ENCODE measurements around the gene MIEF1.

The MIEF1 gene

GRCh38 chr22:39470451-39471291, 31.4 kb upstream of the MIEF1 start:
- peak in 5 of 56 donors; percentile 17 to 33 (median 29) for DNase-seq

- peak in 1 of 56 donors; percentile 18 for DNase-seq
These were observed 30.5 kb upstream of the MIEF1 start for GRCh38 chr22:39471381-39472141.

- DNase-seq: no peak
These were observed 29.2 kb upstream of the MIEF1 start for GRCh38 chr22:39472570-39473556.

- DNase-seq: no peak
These were observed 28.2 kb upstream of the MIEF1 start for GRCh38 chr22:39473851-39474250.

GRCh38 chr22:39474351-39475111, 27.6 kb upstream of the MIEF1 start:
- DNase-seq: no peak

- peak in 24 of 56 donors; percentile 19 to 71 (median 47) for DNase-seq
These were observed 26.8 kb upstream of the MIEF1 start for GRCh38 chr22:39475337-39475736.

GRCh38 chr22:39475902-39476301, 26.2 kb upstream of the MIEF1 start:
- DNase-seq: peak in 14 of 56 donors; percentile 22 to 60 (median 44)

GRCh38 chr22:39476664-39477063, 25.4 kb upstream of the MIEF1 start:
- DNase-seq: no peak

GRCh38 chr22:39477542-39477941, 24.5 kb upstream of the MIEF1 start:
- DNase-seq: no peak

GRCh38 chr22:39478441-39478850, 23.6 kb upstream of the MIEF1 start:
- DNase-seq: peak in 3 of 56 donors; percentile 25 to 41 (median 30)

GRCh38 chr22:39479254-39479653, 22.8 kb upstream of the MIEF1 start:
- no peak for DNase-seq

- DNase-seq: no peak
These were observed 21.5 kb upstream of the MIEF1 start for GRCh38 chr22:39480557-39480956.

- peak in 28 of 56 donors; percentile 23 to 86 (median 50) for DNase-seq
These were observed 21.0 kb upstream of the MIEF1 start for GRCh38 chr22:39481054-39481453.

GRCh38 chr22:39481595-39481994, 20.5 kb upstream of the MIEF1 start:
- no peak for DNase-seq

GRCh38 chr22:39482768-39483167, 19.3 kb upstream of the MIEF1 start:
- DNase-seq: no peak

- peak in 18 of 56 donors; percentile 32 to 76 (median 43) for DNase-seq
These were observed 14.9 kb upstream of the MIEF1 start for GRCh38 chr22:39486951-39487825.

- no peak for DNase-seq
These were observed 14.1 kb upstream of the MIEF1 start for GRCh38 chr22:39487826-39488520.

- no peak for DNase-seq
These were observed 13.5 kb upstream of the MIEF1 start for GRCh38 chr22:39488563-39489083.
